SK-N-MC (cell line): ENCODE measurements around the gene PRELID3B.

Source experiments
- DNase-seq: peaks from one replicate; pipeline ENCODE4 v3.0.0-alpha.2; 2011; ENCODE audit warnings: low read depth, low spot score
- H3K27ac ChIP-seq: fragments of 200-600 bp; sonication (generic); 2 replicates; pipeline ENCODE4 v1.5.1; 2016; ENCODE audit warnings: mixed run types
- H3K36me3 ChIP-seq: fragments of 200-600 bp; sonication (generic); 2 replicates; pipeline ENCODE4 v1.6.1; 2017; ENCODE audit warnings: antibody characterized with exemption, low read length, mixed read lengths; ENCODE audit not compliant: insufficient read depth
- H3K4me3 ChIP-seq: fragments of 200-600 bp; sonication (generic); 2 replicates; pipeline ENCODE4 v1.5.1; 2016
- H3K9ac ChIP-seq: fragments of 200-600 bp; sonication (generic); 2 replicates; pipeline ENCODE4 v1.8.0; 2017; ENCODE audit warnings: mixed run types, mixed read lengths; ENCODE audit not compliant: insufficient read length
- H3K9me3 ChIP-seq: fragments of 200-600 bp; sonication (generic); 2 replicates; pipeline ENCODE4 v1.6.1; 2017; ENCODE audit warnings: low read depth, mild to moderate bottlenecking, antibody characterized with exemption, low read length, moderate library complexity, mixed read lengths
- EZH2 ChIP-seq: fragments of 200-600 bp; sonication (generic); IDR thresholded peaks from one replicate; pipeline ENCODE4 v1.6.1; 2017; ENCODE audit warnings: antibody characterized with exemption
- FOXP2 ChIP-seq: optimal IDR thresholded peaks from 2 replicates; pipeline ENCODE3; 2011; ENCODE audit warnings: mild to moderate bottlenecking, moderate library complexity; ENCODE audit not compliant: insufficient read depth; ENCODE audit errors: extremely low read length, control extremely low read depth
- POLR2AphosphoS5 ChIP-seq: IDR thresholded peaks from 2 replicates; pipeline ENCODE4 v1.6.1; 2012; ENCODE audit warnings: mild to moderate bottlenecking, low read depth, low read length, borderline replicate concordance

PRELID3B gene

DNA sequence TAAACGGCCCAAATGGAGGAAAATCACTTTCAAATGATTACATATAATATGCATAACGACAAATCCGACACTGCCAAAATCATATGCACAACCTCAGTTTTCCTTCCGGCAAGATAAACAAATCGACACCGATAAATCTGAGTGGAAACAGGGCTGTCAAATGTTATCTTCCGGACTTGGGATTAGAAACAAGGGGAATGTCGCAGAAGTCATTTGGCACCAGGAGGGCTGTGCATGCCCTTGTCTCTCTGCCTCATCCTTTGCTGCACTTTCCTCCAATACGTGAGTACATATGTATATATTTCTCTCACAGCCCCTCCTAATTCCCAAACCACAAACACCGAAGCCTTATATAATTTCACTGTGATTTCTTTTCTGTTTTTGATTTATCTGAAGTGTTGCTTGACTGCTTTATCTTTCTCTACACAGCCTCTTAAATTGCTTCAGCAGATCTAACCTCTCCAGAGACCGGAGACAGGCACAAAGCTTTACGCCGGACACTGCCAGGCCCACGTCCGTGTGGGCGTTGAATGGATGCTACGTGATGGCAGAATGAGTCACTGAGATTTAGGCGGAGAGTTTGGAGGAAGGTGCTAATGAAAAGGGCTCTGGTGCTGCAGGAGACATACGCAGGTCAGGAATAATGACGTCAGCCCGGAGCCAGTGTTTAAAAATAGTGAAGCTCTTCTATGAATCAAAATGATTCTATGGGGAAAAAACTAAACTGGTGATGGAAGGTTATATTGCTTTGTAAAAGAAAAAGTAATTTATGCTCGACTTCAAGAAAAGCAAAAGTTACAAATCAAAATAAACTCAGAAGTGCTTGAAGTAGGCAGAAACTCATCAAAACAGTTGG is 21.0 kb upstream of the PRELID3B start:
- no peaks in the 10 kb centered on the region for H3K36me3 ChIP-seq
- TF ChIP-seq EZH2 (no peak), POLR2AphosphoS5 (no peak), FOXP2 (no peak)
- peak overlapping the region; percentile 31; the same call in 1 of the 2 replicates for H3K4me3 ChIP-seq
- H3K27ac ChIP-seq, result no peak overlapping the region
- no peaks in the 10 kb centered on the region for H3K9me3 ChIP-seq
- DNase-seq, result no peak
- H3K9ac ChIP-seq, result no peak overlapping the region

DNA sequence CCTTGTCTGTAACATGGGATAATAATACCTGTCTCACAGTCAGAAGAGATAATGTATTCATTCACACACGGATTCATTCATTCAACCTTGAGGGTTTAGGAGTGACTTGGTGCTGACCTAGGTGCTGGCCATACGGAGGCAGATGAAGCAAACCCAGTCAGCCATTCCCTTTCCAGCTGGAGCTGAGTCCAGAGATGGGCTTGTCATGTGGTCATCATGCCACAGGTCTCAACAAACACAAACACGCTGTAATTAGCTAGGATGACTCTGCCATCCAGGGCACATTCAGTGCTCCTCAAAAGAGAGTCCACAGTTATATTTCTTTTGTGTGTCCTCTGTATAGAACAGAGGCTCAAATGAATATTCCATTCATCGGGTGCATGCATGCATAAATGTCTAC is 19.5 kb upstream of the PRELID3B start:
- Histone ChIP-seq H3K36me3 (no peaks in the 10 kb centered on the region), H3K27ac (no peak overlapping the region), H3K9me3 (no peaks in the 10 kb centered on the region), H3K9ac (no peak overlapping the region), H3K4me3 (no peak overlapping the region)
- no peak for TF ChIP-seq FOXP2
- no peak for TF ChIP-seq EZH2
- TF ChIP-seq POLR2AphosphoS5, result no peak
- DNase-seq, result no peak

DNA sequence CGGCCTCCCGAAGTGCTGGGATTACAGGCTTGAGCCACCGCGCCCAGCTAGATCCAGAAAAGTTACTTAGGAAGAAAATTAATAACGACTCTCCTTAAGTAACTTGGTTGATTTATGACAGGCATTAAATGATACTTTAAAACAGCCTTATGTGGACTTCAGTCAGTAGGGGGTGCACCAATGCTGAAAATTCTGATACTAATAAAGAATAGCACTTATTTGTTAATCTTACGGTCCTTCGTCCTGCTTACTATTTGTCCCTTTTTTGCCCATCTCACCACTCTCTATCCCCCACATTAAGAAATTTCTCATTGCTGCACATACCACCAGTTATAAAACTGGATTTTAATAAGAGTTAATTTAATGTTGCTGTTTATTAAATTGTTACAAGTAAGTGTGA is 12.7 kb upstream of the PRELID3B start:
- Histone ChIP-seq H3K27ac (no peak overlapping the region), H3K4me3 (no peak overlapping the region), H3K9ac (no peak overlapping the region), H3K36me3 (no peaks in the 10 kb centered on the region), H3K9me3 (no peaks in the 10 kb centered on the region)
- TF ChIP-seq EZH2, result no peak
- TF ChIP-seq FOXP2, result no peak
- DNase-seq, result no peak

DNA sequence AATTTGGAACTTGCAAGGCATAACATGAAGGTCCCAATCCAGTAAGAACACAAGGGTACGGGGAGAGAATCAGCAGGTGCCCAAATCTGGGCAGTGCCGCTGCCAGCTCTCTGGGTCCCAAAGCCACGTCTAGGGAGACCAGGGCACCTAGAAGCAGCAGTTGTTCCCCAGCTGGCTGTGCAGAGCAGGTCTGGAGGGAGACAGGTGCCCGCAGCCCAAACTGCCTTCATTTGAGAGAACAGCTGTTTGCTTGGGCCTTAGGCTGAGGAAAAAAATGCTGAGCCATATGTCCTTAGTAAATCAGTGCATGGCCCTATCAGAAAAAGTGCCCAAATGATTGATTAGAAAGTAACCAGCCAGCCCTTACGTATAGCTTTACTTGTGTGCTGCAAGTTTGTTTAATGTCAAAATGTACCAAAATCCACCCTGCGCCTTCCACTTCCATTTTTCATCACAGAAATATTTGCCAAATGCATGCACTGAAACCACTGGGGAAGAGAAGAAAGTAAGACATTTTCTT is 9.1 kb upstream of the PRELID3B start:
- TF ChIP-seq POLR2AphosphoS5, result no peak
- TF ChIP-seq EZH2, result no peak
- no peak for TF ChIP-seq FOXP2
- Histone ChIP-seq H3K9ac (no peak overlapping the region), H3K9me3 (no peaks in the 10 kb centered on the region), H3K36me3 (no peaks in the 10 kb centered on the region), H3K4me3 (no peak overlapping the region), H3K27ac (no peak overlapping the region)
- DNase-seq, result no peak

DNA sequence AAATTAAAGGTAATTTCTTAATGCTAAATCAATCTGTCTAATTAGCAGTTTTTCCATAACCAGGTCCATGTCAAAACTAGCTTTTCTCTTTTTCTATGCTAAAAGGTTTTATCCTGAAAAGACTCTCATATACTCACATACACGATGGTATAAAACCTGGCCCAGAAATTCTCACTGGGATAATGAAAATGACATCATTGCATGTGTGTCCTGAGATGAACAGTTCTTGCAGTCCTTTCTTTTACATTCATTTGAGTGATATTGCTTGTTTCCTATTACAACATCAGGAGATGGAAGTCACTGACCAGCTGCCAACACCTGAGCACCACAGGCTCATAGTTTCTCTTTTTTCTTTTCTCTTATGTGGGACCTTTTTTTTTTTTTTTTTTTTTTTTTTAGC is 7.9 kb upstream of the PRELID3B start:
- Histone ChIP-seq H3K9me3 (no peaks in the 10 kb centered on the region), H3K27ac (no peak overlapping the region), H3K36me3 (no peaks in the 10 kb centered on the region), H3K4me3 (no peak overlapping the region), H3K9ac (no peak overlapping the region)
- DNase-seq, result no peak
- TF ChIP-seq EZH2 (no peak), FOXP2 (no peak), POLR2AphosphoS5 (no peak)

DNA sequence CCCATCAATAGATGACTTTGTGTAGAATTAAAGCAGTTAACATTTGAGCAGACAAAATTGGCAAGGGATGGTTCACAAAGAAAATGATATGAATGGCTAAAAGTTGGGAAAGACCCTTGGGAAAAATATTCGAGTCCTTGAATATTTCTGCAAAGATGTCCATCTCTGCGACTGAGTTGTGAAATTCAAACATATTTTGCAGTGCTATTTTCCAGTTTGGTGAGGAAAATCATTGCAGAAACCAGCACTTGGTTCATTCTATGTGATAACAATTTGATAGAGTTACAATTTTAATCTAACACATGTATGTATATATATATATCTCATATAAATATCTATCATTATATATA is 6.1 kb upstream of the PRELID3B start:
- Histone ChIP-seq H3K36me3 (no peaks in the 10 kb centered on the region), H3K4me3 (no peak overlapping the region), H3K9me3 (no peaks in the 10 kb centered on the region), H3K9ac (no peak overlapping the region), H3K27ac (no peak overlapping the region)
- DNase-seq, result no peak
- TF ChIP-seq EZH2, result no peak
- no peak for TF ChIP-seq FOXP2
- TF ChIP-seq POLR2AphosphoS5, result no peak

DNA sequence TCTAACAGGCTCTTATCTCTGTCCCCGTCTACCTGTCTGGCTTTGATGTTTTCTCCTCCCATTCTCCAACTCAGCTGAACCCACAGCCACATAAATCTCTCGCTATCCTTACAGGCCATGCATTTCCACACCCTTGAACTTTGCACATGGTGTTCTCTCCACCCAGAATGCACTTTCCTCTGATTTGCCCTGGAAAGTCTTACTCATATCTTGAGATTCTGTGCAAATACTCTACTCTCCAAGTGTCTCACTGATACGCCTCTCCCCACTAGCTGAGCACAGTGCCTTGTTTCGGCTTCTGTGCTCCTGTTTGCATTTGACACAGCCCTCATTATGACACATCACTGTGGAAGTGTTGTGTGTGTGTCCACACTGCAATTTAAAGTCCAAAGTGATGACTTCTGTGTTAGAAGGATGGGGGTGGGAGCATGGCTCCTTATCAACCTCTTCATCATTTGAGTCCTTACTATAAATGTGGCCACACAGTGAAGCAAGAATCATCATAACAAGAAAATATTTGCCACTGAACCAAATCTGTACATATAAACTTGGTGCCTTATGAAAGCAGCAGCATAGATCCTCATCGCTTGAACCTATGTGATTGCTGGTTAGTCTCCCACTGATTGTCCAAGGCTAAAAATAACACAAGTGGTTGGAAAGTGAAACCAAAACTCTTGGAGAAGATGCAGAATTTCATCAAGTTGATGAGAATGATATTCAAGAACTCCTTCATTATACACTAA is 5.5 kb upstream of the PRELID3B start:
- Histone ChIP-seq H3K9me3 (no peaks in the 10 kb centered on the region), H3K4me3 (no peak overlapping the region), H3K36me3 (no peaks in the 10 kb centered on the region), H3K27ac (no peak overlapping the region), H3K9ac (no peak overlapping the region)
- TF ChIP-seq POLR2AphosphoS5, result no peak
- TF ChIP-seq EZH2, result no peak
- TF ChIP-seq FOXP2, result no peak
- no peak for DNase-seq

DNA sequence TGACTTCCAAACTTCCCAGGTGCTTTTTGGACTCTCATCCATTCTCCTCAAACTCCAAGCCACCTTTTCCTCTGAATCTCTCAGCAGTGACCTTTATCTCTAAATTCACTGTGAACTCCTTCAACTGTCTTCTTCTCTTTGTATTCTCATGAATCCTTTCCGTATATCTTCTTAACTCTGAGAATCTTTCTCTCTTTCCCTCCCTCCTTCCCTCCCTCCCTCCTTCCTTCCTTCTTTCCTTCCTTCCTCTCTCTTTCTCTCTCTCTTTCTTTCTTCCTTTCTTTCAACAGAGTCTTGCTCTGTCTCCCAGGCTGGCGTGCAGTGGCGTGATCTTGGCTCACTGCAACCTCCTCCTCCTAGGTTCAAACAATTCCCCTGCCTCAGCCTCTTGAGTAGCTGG is 4.3 kb upstream of the PRELID3B start:
- H3K36me3 ChIP-seq, result no peaks in the 10 kb centered on the region
- DNase-seq, result no peak
- H3K27ac ChIP-seq, result no peak overlapping the region
- no peak overlapping the region for H3K4me3 ChIP-seq
- TF ChIP-seq EZH2 (no peak), POLR2AphosphoS5 (no peak), FOXP2 (no peak)
- no peaks in the 10 kb centered on the region for H3K9me3 ChIP-seq
- H3K9ac ChIP-seq, result no peak overlapping the region

DNA sequence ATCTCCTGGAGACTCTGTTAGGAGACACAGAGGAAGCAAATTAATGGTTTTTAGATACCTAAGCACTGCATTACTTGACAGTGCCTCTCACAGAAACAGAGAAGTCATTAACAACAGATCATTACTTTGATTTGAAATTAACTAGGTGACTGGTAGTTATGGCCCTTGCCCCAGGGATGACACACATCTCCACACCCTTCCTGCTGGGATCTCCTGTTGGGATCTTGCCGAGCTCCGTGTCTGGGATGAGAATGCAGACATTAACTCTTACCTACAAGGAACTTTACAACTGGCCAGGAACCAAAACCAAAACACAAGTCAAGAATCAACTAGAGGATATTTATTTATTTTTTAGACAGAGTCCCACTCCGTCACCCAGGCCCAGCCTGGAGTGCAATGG is 2.2 kb upstream of the PRELID3B start:
- TF ChIP-seq FOXP2 (no peak), EZH2 (no peak), POLR2AphosphoS5 (no peak)
- H3K9me3 ChIP-seq, result no peaks in the 10 kb centered on the region
- no peak overlapping the region for H3K4me3 ChIP-seq
- no peak for DNase-seq
- H3K9ac ChIP-seq, result no peak overlapping the region
- peaks cover 14% of the 10 kb centered on the region for H3K36me3 ChIP-seq
- H3K27ac ChIP-seq, result no peak overlapping the region
